HL-60 (cell line): ENCODE results near the gene TAF3.

Experiments
- DNase-seq, 2 experiments: peaks; one replicate each; pipeline ENCODE4 v3.0.0-alpha.2; 2010 to 2020; ENCODE audit warnings: low read depth in 1 of 2, low spot score in 1 of 2
- H3K27ac ChIP-seq: fragments of 250-450 bp; sonication (Bioruptor Pico); replicated peaks from 2 replicates; pipeline ENCODE4 v1.5.1; 2020; ENCODE audit warnings: mild to moderate bottlenecking, moderate library complexity
- H3K27me3 ChIP-seq: fragments of 250-450 bp; sonication (Bioruptor Pico); 2 replicates; pipeline ENCODE4 v1.5.1; 2021; ENCODE audit warnings: mild to moderate bottlenecking, moderate library complexity; ENCODE audit not compliant: insufficient read depth, poor library complexity, severe bottlenecking
- H3K4me3 ChIP-seq: replicated peaks from 2 replicates; pipeline ENCODE4 v1.5.1; 2011; ENCODE audit warnings: mild to moderate bottlenecking, control low read depth, low read length; ENCODE audit not compliant: insufficient read depth
- CTCF ChIP-seq: IDR thresholded peaks from one replicate; pipeline ENCODE4 v1.5.1; 2011; ENCODE audit warnings: low read length, control low read depth, inconsistent platforms; ENCODE audit not compliant: insufficient read depth
- GABPA ChIP-seq: IDR thresholded peaks from 2 replicates; pipeline ENCODE4 v1.6.1; 2012; ENCODE audit warnings: low read depth
- POLR2AphosphoS5 ChIP-seq: IDR thresholded peaks from 2 replicates; pipeline ENCODE4 v1.6.1; 2012; ENCODE audit warnings: low read depth
- SPI1 ChIP-seq: IDR thresholded peaks from 2 replicates; pipeline ENCODE4 v1.6.1; 2012; ENCODE audit warnings: low read depth, mild to moderate bottlenecking, borderline replicate concordance
- TF ChIP-seq, protein P1 (sequence below): IDR thresholded peaks from 2 replicates; pipeline ENCODE4 v1.6.1; 2012; ENCODE audit warnings: low read depth; ENCODE audit not compliant: insufficient replicate concordance

The TAF3 gene

DNA sequence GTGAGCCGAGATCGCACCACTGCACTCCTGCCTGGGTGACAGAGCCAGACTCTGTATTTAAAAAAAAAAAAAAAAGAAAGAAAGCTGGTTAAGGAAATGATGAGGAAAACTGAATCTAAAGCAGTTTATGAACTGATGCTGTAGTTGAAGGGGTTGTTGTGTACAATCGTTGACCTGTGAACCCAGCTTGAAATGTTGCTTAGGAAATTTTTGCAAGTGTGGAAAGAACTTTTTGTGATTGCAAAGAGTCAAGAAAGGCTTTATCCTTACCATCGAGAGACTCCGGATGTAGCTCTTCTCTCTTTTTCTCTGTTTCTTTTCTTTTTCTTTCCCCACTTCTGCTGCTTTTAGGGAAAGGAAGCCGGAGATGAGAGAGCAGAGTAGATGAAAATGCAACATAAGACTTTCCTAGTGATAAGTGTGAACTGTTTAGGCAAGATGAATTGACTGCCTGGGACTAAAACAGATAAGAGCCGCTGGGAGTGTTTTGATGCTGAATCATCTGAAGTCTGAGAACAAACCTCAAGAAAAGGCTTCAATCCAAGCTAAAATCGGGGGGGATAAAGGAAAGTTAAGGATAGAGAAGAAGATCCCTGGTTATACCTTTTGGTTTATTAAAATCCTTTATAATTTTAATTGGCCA lies 69.0 kb downstream of the TAF3 start:
- Histone ChIP-seq H3K27me3 (no peaks in the 10 kb centered on the region), H3K27ac (no peak overlapping the region), H3K4me3 (no peak overlapping the region)
- TF ChIP-seq SPI1 (no peak), POLR2AphosphoS5 (no peak), CTCF (no peak), GABPA (no peak)
- TF ChIP-seq, protein P1, sequence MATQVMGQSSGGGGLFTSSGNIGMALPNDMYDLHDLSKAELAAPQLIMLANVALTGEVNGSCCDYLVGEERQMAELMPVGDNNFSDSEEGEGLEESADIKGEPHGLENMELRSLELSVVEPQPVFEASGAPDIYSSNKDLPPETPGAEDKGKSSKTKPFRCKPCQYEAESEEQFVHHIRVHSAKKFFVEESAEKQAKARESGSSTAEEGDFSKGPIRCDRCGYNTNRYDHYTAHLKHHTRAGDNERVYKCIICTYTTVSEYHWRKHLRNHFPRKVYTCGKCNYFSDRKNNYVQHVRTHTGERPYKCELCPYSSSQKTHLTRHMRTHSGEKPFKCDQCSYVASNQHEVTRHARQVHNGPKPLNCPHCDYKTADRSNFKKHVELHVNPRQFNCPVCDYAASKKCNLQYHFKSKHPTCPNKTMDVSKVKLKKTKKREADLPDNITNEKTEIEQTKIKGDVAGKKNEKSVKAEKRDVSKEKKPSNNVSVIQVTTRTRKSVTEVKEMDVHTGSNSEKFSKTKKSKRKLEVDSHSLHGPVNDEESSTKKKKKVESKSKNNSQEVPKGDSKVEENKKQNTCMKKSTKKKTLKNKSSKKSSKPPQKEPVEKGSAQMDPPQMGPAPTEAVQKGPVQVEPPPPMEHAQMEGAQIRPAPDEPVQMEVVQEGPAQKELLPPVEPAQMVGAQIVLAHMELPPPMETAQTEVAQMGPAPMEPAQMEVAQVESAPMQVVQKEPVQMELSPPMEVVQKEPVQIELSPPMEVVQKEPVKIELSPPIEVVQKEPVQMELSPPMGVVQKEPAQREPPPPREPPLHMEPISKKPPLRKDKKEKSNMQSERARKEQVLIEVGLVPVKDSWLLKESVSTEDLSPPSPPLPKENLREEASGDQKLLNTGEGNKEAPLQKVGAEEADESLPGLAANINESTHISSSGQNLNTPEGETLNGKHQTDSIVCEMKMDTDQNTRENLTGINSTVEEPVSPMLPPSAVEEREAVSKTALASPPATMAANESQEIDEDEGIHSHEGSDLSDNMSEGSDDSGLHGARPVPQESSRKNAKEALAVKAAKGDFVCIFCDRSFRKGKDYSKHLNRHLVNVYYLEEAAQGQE: no peak
- no peak for DNase-seq

DNA sequence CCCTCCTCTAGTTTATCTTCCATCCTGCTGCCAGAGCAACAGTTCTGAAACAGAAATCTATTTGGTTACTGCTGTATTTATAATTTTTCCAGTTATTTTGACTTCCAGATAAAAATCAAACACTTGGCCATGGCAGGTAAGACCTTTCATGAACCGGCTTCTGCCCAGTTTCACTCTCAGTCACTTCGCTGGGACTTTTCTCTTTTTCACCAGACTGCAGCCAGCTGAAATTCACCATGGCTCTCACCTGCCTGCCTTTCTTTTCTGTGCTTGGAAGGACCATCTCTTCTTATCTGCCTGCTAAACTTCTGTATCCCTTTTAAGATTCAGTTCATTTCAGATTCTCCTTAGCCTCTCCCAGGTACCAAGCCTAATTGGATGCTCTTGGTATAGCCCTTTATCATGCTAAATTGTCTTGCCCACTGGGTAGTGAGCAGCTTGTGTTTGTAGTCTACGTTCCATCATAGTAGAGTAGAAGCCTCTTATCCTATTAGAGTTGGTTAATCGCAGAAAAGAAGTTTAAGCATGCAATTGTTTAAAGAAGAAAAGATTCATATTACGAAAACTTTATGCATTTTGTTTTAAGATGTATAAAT lies 71.7 kb downstream of the TAF3 start:
- DNase-seq: no peak
- H3K27me3 ChIP-seq: no peaks in the 10 kb centered on the region
- TF ChIP-seq GABPA (no peak), POLR2AphosphoS5 (no peak), CTCF (no peak), SPI1 (no peak)
- TF ChIP-seq, protein P1: no peak
- H3K4me3 ChIP-seq: no peak overlapping the region
- H3K27ac ChIP-seq: no peak overlapping the region

- TF ChIP-seq, protein P1: no peak
- TF ChIP-seq GABPA (no peak), SPI1 (no peak), CTCF (no peak)
- H3K27me3 ChIP-seq: no peaks in the 10 kb centered on the region
- no peak for DNase-seq
- no peak overlapping the region for H3K4me3 ChIP-seq
- no peak overlapping the region for H3K27ac ChIP-seq
These were observed 72.5 kb downstream of the TAF3 start for GRCh38 chr10:7890781-7891180.
